ENCODE data around the gene SIGLEC11. TPM values are rescaled to one million over a fixed set of nuclear protein-coding genes. Genes with fewer than 3 reads are reported as not detected.
A peak's percentile ranks its signal among the peaks of the same experiment; 100 is the strongest.

SIGLEC11 gene
- total RNA-seq, 2 experiments from 2014 or later: not detected

- CTCF ChIA-PET: no interaction called here
- Mint-ChIP-seq H3K4me3 (no peak overlapping the region), H3K4me1 (ENCODE audit: low read depth) (peaks cover 45% of the 10 kb centered on the region), H3K36me3 (ENCODE audit: low read depth) (peaks cover 41% of the 10 kb centered on the region), H3K27ac (peak overlapping the region; percentile 21), H3K9me3 (peaks cover 4% of the 10 kb centered on the region), H3K27me3 (no peaks in the 10 kb centered on the region)
- no peak for DNase-seq
- ATAC-seq: no peak
- no peak for TF ChIP-seq CTCF (IDR thresholded peaks at IDR 0.05)
- intact Hi-C loops (cut with micrococcal nuclease): loop anchor here (2.0 to 5.0 kb wide), 2 partner anchors 35 to 51 kb away; partner anchors contain the start of gene IL4I1
- POLR2A ChIA-PET: no interaction called here
Measured at GRCh38 chr19:49932041-49932451, 28.9 kb downstream of the SIGLEC11 start.

- peaks cover 48% of the 10 kb centered on the region for H3K4me1 Mint-ChIP-seq (ENCODE audit: low read depth)
- no peak for TF ChIP-seq CTCF (IDR thresholded peaks at IDR 0.05)
- intact Hi-C loops (cut with micrococcal nuclease): loop anchor here (2.0 to 5.0 kb wide), 2 partner anchors 34 to 51 kb away; partner anchors contain the start of gene IL4I1
- no peak overlapping the region for H3K27ac Mint-ChIP-seq
- ChIA-PET POLR2A (interaction anchor here (12.0 kb wide), 1 partner anchor 19 kb away, joined by 167 read pairs; no protein-coding TSS in a partner anchor), CTCF (no interaction called here)
- ATAC-seq: no peak
- no peaks in the 10 kb centered on the region for H3K27me3 Mint-ChIP-seq
- peaks cover 45% of the 10 kb centered on the region for H3K36me3 Mint-ChIP-seq (ENCODE audit: low read depth)
- peaks cover 4% of the 10 kb centered on the region for H3K9me3 Mint-ChIP-seq
- no peak overlapping the region for H3K4me3 Mint-ChIP-seq
- no peak for DNase-seq
Measured at GRCh38 chr19:49931293-49932040, 29.5 kb downstream of the SIGLEC11 start.

GRCh38 chr19:49930483-49931011 is 30.4 kb downstream of the SIGLEC11 start:
- H3K4me1 Mint-ChIP-seq (ENCODE audit: low read depth): peaks cover 52% of the 10 kb centered on the region
- H3K27ac Mint-ChIP-seq: peak overlapping the region; percentile 92
- H3K4me3 Mint-ChIP-seq: peak overlapping the region; percentile 95
- H3K27me3 Mint-ChIP-seq: no peaks in the 10 kb centered on the region
- H3K9me3 Mint-ChIP-seq: peaks cover 4% of the 10 kb centered on the region
- H3K36me3 Mint-ChIP-seq (ENCODE audit: low read depth): peaks cover 49% of the 10 kb centered on the region
- ChIA-PET CTCF (no interaction called here), POLR2A (interaction anchor here (0.7 to 12.0 kb wide), 6 partner anchors 18 to 238 kb away, joined by 3 to 167 read pairs (median 7); partner anchors contain the start of genes AKT1S1, IL4I1, TBC1D17 and VRK3)
- ATAC-seq: no peak
- intact Hi-C loops (cut with micrococcal nuclease): loop anchor here (5.0 kb wide), 1 partner anchor 33 kb away; the partner anchor contains the start of gene IL4I1
- DNase-seq: peak; percentile 23
- TF ChIP-seq CTCF (IDR thresholded peaks at IDR 0.05): no peak

GRCh38 chr19:49929611-49930482 is 31.1 kb downstream of the SIGLEC11 start:
- Mint-ChIP-seq H3K36me3 (ENCODE audit: low read depth) (peaks cover 54% of the 10 kb centered on the region), H3K27ac (peak overlapping the region; percentile 92), H3K4me3 (peak overlapping the region; percentile 95), H3K27me3 (no peaks in the 10 kb centered on the region), H3K4me1 (ENCODE audit: low read depth) (peaks cover 55% of the 10 kb centered on the region), H3K9me3 (peaks cover 4% of the 10 kb centered on the region)
- CTCF ChIA-PET: interaction anchor here (1.0 to 2.7 kb wide), 3 partner anchors 8 to 63 kb away, joined by 3 to 12 read pairs (median 7); no protein-coding TSS in a partner anchor
- intact Hi-C loops (cut with micrococcal nuclease): loop anchor here (5.0 to 10.0 kb wide), 2 partner anchors 33 to 55 kb away; partner anchors contain the start of genes AKT1S1, IL4I1 and TBC1D17
- TF ChIP-seq CTCF (IDR thresholded peaks at IDR 0.05): no peak
- POLR2A ChIA-PET: interaction anchor here (0.7 to 12.0 kb wide), 13 partner anchors 17 to 237 kb away, joined by 3 to 167 read pairs (median 4); partner anchors contain the start of genes AKT1S1, IL4I1, TBC1D17 and VRK3
- DNase-seq (peak; percentile 98), ATAC-seq (peak; percentile 91)

All from activated CD8-positive, alpha-beta T cell treated with anti-CD3 and anti-CD28 coated beads for 36 hours (primary cell).